GM20431 (cell line): ENCODE data around the gene DAB2IP.
"Not testable (repeated sequence)": the region's sequence is repeated elsewhere in the genome, so short reads cannot be mapped to it uniquely, and the experiment has no call there.

Experiments
- in situ Hi-C: fragments of 300-500 bp; cut with MseI, MboI; formaldehyde crosslinking; loops from one replicate; pipeline ENCODE4 v1.15.0; 2020; ENCODE audit warnings: low sequenced_read_pairs; ENCODE audit not compliant: unreplicated experiment

DAB2IP gene

DNA sequence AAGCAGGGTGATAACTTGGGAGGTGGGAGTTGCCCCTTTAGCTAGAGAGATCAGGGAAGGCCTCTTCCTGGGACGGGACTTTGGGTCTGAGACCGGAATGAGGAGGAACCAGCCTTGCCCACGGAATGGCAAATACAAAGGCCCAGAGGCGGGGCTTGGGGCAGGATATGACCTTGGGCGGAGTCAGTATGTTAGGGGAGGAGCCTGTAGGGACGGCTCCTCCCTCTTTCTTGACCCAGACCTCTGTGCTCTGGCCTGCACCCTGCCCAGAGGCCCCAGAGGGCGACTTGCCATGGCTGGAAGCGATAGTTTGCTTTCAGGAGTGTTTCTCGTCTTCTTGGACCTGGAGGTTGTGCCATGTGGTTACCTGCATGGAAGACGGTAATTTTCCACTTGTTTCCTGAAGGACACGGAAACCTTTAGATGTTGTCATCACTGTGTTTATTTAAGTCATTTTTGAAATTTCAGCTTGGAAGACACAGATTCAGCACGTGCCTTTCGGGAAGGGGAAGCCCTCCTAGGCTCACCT lies 85.6 kb downstream of the DAB2IP start:
- in situ Hi-C loops = no loop called here

DNA sequence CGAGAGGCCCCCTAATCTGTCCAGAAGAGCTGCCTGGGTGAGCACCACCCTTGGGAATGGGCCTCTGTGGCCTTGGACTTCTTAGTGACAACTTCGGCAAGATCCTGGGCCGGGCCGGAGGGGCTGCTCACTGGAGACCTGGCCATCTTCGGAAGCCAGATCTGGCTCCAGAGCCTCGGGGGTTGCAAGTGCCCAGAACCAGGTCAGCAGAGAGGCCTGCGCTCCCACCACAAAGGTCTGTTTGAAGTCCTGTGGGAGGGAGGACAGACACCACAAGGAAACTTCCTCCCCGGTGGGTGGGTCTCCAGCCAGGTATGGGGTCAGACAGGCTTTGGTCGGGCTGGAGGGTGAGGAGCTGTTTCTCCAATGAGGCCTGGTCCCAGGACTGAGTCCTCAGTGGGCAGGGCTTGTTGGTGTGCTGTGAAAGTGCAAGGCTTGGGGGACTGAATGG lies 86.1 kb downstream of the DAB2IP start:
- in situ Hi-C loops = no loop called here

DNA sequence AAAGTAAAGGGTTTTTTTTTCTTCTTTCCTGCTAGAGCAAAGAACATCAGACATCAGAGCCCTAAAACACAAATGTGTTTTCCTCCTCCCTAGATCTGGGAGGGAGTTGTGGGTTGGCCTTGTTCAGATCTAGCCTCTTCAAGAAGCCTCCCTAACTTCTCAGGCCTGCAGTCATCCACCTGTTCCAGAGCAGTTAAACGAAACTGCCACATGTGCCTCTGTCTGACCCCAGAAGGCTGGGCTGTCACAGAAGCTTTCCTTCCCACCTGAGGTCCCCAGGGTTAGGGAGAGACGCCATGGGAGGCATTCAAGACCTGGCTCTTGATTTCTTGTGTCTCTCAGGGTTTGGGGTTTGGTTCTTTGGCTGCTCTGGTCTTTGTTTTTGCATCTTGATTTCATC lies 87.0 kb downstream of the DAB2IP start:
- in situ Hi-C loops = no loop called here

DNA sequence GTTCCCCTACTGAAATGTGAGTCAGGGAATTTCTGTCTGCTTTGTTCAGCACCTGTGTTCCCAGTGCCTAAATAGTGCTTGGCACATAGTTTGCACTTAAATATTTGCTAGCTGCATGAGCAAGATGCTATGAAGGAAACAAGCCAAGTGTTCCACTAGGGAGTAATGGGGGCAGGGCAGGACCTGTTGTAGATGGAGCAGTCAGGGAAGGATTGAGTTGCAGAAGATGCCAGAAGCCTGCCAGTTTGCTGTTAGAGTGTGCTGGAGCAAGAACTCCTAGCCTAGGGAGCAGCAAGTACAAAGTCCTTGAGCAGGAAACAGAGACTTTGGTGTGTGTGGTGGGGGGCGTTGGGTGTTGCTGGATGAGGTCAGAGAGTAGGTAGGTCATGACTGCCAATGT lies 87.5 kb downstream of the DAB2IP start:
- in situ Hi-C loops = no loop called here

DNA sequence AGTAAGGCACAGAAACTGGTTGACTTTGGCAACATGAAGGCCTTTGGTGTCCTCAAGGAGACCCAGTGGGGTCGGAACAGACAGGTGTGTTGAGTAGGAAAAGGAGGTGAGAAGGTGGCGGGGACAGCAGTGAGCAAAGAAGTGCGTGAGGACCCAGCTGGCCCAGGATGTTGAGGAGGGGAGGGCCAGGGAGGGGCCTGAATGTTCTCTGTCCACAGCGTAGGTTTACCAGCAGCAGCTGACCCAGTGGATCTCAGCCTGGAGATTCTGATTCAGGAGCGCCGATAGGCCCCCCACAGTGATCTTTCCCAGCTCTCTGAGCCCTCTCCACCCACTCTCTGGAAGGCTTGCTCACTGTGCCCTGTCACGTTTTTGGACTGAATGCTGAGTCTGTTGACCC lies 88.5 kb downstream of the DAB2IP start:
- in situ Hi-C loops = no loop called here

DNA sequence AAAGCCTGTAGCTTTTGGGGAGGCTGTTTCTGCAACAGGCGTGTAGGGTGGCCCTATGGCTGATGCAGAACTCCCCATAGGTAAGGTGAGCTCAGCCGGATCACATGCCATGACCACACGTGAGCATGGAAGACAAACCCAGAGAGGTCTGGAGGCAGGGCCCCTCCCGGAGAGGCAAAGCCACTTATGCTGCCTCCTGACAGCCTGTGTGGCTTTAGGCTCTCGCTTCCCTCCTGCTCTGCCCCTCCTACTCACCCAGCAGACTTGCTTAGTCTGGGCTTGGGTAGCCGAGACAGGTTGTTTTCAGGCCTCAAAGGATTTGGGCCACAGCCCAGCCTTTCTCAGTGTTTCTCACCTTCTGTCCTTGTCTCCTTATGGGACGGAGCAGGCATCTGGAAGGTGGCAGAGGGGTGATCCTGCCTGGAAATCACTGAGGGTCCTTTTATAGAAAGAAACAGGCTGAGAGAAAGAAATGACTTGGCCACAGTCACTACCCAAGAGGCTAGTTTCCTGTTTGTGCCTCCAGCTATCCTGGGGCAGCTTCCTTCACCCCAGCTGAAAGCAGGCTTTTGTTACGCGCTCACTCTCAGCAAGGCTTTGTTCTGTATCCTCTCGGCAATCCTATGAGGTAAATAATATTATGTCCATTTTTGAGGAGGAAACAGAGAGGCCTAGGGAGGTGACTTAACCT lies 89.9 kb downstream of the DAB2IP start:
- in situ Hi-C loops = no loop called here

DNA sequence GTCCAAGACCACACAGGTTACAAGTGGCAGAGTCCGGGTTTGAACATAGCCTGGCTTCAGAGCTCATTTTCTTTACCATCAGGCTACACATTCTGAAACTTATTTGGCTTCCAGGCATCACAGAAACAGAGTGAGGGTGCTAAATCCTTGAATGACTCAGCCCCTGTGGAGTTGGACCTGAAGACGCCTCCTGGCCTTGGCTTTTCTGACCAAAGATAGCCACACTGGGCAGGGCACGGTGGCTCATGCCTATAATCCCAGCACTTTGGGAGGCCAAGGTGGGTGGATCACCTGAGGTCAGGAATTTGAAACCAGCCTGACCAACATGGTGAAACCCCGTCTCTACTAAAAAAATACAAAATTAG lies 90.5 kb downstream of the DAB2IP start:
- in situ Hi-C loops = not testable (repeated sequence)

DNA sequence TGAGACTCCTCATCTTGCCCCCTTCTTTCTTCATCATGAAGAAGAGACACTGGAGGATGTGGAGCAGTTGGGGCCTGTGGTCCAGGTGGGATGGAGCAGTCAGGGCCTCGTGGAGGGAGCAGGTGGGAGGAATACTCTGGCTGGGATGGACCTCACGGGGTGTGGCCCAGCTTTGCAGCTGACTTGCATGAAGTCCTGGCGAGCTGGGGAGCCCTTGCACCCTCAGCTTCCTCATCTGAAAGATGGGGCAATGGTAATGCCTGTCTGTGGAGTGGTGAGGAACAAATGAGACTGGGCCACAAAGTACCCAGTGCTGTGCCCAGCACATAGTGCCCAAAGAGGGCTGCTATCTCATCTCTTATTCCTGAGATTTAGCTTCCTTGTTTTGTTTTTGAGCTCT lies 91.5 kb downstream of the DAB2IP start:
- in situ Hi-C loops = no loop called here

DNA sequence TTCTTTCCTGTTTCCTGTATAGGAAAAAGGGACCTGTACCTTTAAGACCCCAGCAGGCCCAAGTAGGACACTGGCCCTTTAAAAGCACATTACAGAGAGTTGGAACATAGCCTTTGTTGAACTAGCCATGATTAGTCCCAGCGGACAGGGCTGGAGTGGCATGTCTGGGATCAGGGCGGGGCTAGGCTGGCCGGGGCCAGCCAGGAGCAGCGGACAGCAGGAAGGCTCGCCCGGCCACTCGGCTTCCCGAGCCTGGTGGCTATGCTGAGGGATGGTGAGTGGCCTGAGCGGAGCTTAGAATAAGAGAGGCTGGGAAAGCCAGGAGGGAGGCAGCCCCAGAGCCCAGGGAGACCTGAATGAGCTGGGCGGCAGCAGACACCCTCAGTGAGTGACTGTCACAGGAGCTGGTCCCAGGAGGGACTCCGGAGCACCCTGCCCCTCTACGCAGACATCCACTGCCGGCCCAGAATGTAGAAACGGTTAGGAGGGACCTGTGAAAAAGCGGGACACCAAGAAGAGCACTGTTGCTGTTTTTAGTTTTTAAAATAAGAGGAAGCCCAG lies 92.1 kb downstream of the DAB2IP start:
- in situ Hi-C loops = no loop called here

DNA sequence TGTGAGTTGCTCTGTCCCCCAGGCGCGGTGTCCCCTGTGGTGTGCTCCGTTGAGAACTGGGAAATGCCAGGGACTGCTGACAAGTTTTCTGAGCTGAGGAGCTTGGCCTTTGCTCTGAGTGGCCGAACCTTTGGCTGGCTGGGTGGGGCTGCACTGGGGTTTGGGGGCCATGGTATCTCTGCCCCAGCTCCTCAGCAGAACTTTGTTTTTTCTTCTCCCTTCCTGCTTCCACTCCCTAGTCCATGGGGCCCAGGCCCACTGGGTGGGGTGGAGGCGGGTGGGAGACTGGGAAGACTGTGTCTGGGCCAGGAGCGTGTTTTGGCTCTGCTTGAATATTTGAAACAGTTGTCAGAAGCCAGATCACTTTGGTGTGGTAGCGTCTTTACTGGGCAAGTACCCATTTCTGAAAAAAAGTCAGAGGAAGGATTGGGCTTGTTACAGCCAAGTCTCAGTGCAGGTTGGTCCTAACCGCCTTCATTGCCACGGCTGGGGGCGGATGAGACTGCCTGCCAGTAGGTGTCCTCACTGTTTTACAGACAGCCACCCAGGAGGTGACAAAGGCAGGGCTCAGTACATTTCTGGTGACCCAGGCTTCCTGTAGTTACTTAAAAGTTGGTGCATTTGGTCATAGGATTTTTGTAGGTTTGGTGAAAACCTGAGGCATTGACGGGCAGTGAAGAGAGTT lies 92.7 kb downstream of the DAB2IP start:
- in situ Hi-C loops = no loop called here

DNA sequence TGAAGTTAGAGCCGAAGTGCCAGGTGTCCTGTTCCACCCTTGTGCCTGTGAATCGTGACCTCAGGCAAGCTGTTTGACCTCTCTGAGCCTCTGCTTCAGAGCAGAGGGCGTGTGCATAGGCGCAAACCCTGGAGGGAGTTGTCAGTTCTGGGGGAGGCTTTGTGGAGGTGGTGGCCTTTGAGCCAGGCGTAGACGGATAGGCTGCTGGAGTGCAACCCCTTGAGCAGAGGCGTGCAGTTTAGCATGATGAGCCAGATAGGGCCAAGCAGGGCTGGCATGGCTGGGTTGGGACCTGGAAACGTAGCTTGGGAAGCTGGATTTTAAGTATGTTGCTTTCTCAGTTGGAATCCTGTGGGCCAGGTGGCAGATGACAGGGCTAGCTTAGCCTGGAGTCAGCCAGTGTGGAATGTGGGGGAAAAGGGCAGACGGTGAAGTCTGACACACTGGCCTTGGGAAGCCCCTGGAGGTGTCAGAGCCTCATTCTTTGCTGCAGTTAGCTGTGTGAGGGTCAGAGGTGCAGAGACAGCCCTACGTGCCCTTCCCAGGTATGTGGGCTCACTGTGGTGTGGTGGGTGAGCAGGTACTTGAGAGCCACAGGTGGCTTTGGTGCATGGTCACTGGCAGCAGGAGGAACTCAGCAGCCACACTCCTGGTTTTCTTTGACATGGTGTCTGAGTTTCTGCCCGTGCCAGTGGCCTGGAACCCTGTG lies 93.4 kb downstream of the DAB2IP start:
- in situ Hi-C loops = no loop called here

DNA sequence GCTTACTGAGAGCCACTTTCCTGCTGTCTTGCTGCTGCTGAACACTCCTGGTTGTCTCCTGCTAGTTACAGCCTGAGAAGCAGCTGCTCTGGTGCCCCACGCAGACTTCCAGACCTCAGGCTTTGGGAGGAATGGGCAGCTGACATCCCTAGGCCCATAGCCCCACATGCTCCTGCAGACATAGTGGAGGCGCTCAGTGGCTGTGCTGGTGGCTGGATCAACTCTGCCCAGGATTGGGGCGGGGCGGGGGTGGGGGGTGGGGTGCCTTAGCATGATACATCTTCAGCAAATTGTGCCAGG lies 93.9 kb downstream of the DAB2IP start:
- in situ Hi-C loops = no loop called here

DNA sequence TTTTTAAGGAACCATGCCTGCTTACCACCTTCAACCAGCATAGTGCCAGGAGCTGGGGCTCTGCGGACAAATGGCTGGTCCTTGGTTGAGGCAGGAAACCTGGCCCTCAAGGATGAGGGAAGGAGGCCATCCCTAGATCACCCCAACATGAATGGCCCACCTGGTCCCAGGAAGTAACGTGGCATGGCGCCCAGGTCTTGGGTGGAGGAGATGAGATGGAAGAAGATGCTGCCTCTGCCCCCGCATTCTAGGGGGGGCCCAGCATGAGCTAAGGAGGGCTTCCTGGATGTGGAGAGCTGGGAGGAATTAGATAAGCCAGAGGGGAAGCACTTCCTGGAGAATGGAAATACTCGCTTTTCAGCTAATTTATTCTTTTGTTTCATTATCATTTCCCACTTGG lies 95.0 kb downstream of the DAB2IP start:
- in situ Hi-C loops = no loop called here

DNA sequence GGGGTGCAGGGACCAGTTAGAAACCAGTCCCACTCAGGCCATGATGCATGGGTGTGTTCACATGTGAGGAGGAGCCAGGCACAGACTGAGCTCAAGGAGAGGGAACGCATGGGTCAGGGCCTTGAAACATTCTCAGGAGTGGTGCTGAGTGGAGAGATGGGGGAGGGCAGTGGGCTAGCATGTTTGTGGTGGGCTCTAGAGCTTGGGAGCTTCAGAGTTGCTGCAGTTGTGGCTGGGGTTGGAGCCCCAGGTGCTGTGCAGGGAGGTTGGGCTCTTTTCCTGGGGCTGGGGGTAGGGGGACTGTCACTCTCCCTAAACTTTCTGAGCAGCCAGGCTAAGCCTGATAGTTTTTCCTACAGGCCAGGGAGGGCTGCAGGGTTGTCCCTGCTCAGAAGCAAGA lies 95.4 kb downstream of the DAB2IP start:
- in situ Hi-C loops = no loop called here

DNA sequence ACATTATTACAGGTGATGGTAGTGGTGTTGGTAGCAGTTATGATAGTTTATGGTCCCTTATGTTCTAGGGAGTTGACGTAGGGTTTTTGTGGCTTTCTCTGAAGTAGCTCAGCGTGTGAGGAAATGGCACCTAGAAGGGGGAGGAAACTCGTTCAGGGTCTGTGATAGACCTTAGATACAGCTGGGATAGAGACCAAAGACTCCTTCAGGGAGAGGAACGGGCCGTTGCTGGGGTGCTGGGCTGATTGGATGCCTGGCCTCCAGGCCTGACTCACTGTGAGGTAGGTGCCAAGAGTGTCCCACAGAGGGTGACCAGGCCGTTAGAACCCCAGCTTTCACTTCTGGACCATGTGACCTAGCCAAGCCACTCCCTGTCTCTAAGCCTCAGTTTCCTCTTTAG lies 96.6 kb downstream of the DAB2IP start:
- in situ Hi-C loops = no loop called here

DNA sequence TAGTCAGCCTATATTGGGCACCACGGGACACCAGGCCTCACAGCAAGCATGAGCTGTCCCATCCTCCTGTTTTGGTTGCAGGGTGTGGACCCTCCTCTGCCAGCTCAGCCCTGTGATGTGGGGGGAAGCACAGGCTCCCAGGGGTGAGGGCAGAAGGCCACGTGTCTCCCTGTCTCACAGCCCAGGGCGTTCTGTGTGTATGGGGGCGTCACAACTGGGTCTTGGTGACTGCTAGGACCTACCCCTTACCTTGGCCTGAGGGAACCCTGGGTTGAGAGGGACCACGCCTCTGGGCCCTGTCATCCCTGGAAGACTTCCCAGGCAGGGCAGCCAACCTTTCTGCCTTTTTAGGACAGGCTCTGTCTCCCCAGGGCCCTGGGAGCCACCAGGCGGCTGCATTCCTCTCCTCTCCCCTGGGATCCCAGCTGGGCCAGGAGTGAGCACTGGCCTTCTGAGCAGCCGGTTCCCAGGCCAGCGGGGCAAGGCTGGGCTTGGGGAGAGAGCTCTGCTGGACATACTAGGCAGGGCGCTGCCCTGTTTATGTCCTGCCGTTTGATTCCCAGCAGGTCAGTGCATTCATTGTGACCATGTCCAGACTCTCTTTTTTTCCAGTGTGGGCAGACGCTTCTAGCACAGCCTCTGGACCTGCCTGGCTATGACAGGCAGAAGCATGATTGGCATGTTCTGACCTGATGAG lies 97.4 kb downstream of the DAB2IP start:
- in situ Hi-C loops = no loop called here

DNA sequence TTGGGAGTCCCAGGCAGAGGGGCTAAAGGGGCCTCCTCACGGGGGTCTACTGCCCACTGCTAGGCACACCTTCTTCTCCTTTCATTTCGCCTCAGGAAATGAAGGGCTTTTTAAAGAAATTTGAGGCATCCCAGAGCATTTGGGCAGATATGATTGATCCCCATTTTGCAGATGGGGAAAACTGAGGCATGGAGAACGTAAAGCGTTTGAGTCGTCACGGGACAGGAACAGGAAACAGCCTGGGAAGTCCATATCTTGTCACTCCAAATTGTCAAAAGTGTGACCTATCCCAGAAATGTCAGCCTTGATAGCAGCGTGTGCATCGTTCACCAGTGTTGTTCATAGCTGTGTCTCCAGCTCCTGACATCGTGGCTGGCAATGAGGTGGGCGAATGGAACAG lies 98.2 kb downstream of the DAB2IP start:
- in situ Hi-C loops = no loop called here

DNA sequence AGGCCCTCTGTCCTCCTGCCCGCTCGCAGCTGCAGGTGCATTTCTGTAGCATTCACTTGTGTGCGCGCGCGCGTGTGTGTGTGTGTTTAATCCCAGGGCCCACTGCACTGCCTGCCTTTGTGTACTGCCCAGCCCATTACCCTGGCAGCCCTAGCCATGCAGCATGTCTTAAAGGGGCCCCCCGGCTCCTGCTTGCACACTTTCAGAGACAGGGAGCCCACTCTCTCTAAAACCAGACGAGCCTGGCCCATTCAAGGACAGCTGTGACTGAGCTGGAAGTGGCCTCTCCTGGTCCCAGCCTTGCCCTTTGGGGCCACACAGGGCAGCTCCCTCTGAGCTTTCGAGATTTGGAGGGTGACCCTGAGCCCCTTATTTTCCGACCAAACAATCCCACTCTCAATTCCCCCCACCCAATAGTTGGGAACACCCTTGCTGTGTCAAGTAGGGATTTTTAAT lies 98.9 kb downstream of the DAB2IP start:
- in situ Hi-C loops = no loop called here

DNA sequence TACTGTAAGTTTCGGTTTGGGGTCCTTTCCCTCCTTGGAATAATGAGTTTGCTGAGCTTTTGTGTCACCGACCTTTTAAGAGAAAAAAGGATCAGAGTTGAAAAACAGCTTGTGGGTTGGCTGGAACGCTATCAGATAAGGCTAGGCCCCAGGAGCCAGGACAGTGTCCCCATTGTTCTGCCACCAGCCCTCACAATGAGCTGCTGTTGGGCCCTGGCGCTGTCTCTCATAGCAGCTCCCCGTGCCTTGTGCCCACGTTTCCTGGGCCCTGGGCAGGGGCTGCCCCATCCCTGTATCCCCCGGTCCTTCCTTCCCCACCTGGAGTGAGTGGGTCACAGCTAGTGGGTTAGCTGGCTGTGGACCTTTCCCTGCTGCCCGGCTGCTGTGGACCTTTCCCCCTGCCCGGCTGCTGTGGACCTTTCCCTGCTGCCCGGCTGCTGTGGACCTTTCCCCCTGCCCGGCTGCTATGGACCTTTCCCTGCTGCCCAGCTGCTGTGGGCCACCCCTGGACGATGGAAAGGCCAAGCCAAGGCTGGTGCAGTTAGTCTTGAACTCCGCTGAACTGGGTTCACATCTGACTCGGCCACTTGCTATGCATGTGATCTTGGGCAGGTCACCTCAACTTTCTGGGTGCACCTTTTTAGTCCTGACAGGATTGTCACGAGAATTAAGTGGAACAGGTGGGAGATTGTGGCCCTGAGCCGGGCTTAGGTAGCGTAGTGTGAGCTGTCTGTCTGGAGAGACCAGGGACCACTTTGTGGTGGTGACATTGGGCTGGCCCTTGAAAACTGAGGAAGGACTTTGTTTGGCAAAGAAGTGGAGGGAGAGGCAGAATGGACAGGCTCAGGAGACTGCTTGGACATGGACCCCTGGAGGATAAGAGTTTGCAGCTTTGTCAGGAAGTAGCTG lies 99.5 kb downstream of the DAB2IP start:
- in situ Hi-C loops = no loop called here
